Activated CD8-positive, alpha-beta T cell treated with anti-CD3 and anti-CD28 coated beads for 36 hours (primary cell): ENCODE measurements around the gene SLC44A1. TPM values are rescaled to one million over a fixed set of nuclear protein-coding genes. Genes with fewer than 3 reads are reported as not detected.
A peak's percentile ranks its signal among the peaks of the same experiment; 100 is the strongest.

Source experiments
- ATAC-seq: fragments of 200-7000 bp; cut with Tn5 transposase; one replicate; pipeline ENCODE4 v1.10.0; 2021; ENCODE audit warnings: mild to moderate bottlenecking, moderate library complexity
- CTCF ChIA-PET: fragments of 350-600 bp; sonication (Branson Sonifier 250); formaldehyde crosslinking; loops from one replicate; lab custom pipeline; 2021; ENCODE audit warnings: antibody characterized with exemption; lab: Charles Lee
- POLR2A ChIA-PET: fragments of 350-600 bp; sonication (Branson Sonifier 250); formaldehyde crosslinking; loops from one replicate; lab custom pipeline; 2021; ENCODE audit warnings: antibody characterized with exemption; lab: Charles Lee
- DNase-seq: peaks from one replicate; pipeline ENCODE4 v3.0.0-alpha.2; 2020
- H3K27ac Mint-ChIP-seq: one replicate; pipeline ENCODE4 v1.8.0; 2021; ENCODE audit warnings: mild to moderate bottlenecking, mixed read lengths
- H3K27me3 Mint-ChIP-seq: one replicate; pipeline ENCODE4 v1.8.0; 2021; ENCODE audit warnings: mixed read lengths
- H3K36me3 Mint-ChIP-seq: one replicate; pipeline ENCODE4 v1.8.0; 2021; ENCODE audit warnings: low read depth, mixed read lengths
- H3K4me1 Mint-ChIP-seq: one replicate; pipeline ENCODE4 v1.8.0; 2021; ENCODE audit warnings: low read depth, mixed read lengths
- H3K4me3 Mint-ChIP-seq: one replicate; pipeline ENCODE4 v1.8.0; 2021; ENCODE audit warnings: mild to moderate bottlenecking, moderate library complexity, mixed read lengths
- H3K9me3 Mint-ChIP-seq: one replicate; pipeline ENCODE4 v1.8.0; 2021; ENCODE audit warnings: mixed read lengths
- intact Hi-C: fragments of 100-400 bp; cut with micrococcal nuclease; formaldehyde crosslinking; loops from one replicate; pipeline ENCODE4 v1.10.0; 2022
- total RNA-seq, 2 experiments: library from RNA; stranded (reverse); gene quantifications; one replicate each; pipeline ENCODE4 v1.2.3, GENCODE V29; 2021
- TF ChIP-seq, protein P1 (sequence below): fragments of 200-600 bp; IDR thresholded peaks from one replicate; pipeline ENCODE4 v1.8.0; 2022; ENCODE audit warnings: antibody characterized with exemption, mild to moderate bottlenecking

The SLC44A1 gene
- total RNA-seq, 2 experiments from 2014 or later = 7.2 to 8.3 TPM

DNA sequence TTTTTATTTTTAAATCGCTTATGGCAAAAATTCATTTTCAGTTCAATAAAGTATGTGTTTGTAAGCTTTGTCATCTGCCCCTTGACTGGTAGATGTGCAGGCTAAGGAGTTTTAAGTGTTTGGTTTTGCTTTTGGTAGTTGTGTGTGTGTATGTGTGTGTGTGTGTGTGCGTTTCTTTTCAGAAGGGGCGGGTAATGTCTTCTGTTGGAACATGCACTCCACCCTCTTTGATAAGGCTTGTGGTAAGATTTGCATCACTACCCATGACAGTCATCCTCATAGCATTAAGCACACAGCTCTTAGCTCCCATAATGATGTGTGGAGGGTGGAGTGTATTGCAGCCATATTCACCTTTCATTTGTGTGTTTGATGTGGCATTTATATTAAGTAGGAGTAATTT is 111.3 kb downstream of the SLC44A1 start:
- H3K9me3 Mint-ChIP-seq = no peaks in the 10 kb centered on the region
- no peak overlapping the region for H3K27ac Mint-ChIP-seq
- ATAC-seq = peak; percentile 57
- CTCF ChIA-PET = interaction anchor here (1.2 kb wide), 1 partner anchor 9 kb away, joined by 4 read pairs; no protein-coding TSS in a partner anchor
- POLR2A ChIA-PET = interaction anchor here (0.9 kb wide), 1 partner anchor 43 kb away, joined by 3 read pairs; no protein-coding TSS in a partner anchor
- TF ChIP-seq, protein P1, sequence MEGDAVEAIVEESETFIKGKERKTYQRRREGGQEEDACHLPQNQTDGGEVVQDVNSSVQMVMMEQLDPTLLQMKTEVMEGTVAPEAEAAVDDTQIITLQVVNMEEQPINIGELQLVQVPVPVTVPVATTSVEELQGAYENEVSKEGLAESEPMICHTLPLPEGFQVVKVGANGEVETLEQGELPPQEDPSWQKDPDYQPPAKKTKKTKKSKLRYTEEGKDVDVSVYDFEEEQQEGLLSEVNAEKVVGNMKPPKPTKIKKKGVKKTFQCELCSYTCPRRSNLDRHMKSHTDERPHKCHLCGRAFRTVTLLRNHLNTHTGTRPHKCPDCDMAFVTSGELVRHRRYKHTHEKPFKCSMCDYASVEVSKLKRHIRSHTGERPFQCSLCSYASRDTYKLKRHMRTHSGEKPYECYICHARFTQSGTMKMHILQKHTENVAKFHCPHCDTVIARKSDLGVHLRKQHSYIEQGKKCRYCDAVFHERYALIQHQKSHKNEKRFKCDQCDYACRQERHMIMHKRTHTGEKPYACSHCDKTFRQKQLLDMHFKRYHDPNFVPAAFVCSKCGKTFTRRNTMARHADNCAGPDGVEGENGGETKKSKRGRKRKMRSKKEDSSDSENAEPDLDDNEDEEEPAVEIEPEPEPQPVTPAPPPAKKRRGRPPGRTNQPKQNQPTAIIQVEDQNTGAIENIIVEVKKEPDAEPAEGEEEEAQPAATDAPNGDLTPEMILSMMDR = no peak
- H3K4me3 Mint-ChIP-seq = no peak overlapping the region
- H3K4me1 Mint-ChIP-seq = peaks cover 12% of the 10 kb centered on the region
- peaks cover 5% of the 10 kb centered on the region for H3K36me3 Mint-ChIP-seq
- H3K27me3 Mint-ChIP-seq = no peaks in the 10 kb centered on the region
- peak; percentile 4 for DNase-seq
- intact Hi-C loops = no loop called here

- H3K4me1 Mint-ChIP-seq = peaks cover 18% of the 10 kb centered on the region
- DNase-seq (no peak), ATAC-seq (no peak)
- no peak overlapping the region for H3K27ac Mint-ChIP-seq
- TF ChIP-seq, protein P1 = no peak
- intact Hi-C loops = no loop called here
- no peak overlapping the region for H3K4me3 Mint-ChIP-seq
- H3K36me3 Mint-ChIP-seq = peaks cover 7% of the 10 kb centered on the region
- POLR2A ChIA-PET = no interaction called here
- CTCF ChIA-PET = no interaction called here
- H3K27me3 Mint-ChIP-seq = no peaks in the 10 kb centered on the region
- no peaks in the 10 kb centered on the region for H3K9me3 Mint-ChIP-seq
These were observed 113.5 kb downstream of the SLC44A1 start for GRCh38 chr9:105357937-105358336.

GRCh38 chr9:105359892-105360291 is 115.4 kb downstream of the SLC44A1 start:
- no peaks in the 10 kb centered on the region for H3K27me3 Mint-ChIP-seq
- ATAC-seq (peak; percentile 87), DNase-seq (peak; percentile 86)
- peaks cover 18% of the 10 kb centered on the region for H3K4me1 Mint-ChIP-seq
- H3K4me3 Mint-ChIP-seq = no peak overlapping the region
- ChIA-PET POLR2A (no interaction called here), CTCF (interaction anchor here (0.9 kb wide), 1 partner anchor 46 kb away, joined by 4 read pairs; no protein-coding TSS in a partner anchor)
- H3K9me3 Mint-ChIP-seq = no peaks in the 10 kb centered on the region
- H3K27ac Mint-ChIP-seq = no peak overlapping the region
- TF ChIP-seq, protein P1 = no peak
- intact Hi-C loops = loop anchor here (2.0 kb wide), 1 partner anchor 45 kb away; no protein-coding TSS in a partner anchor
- peaks cover 10% of the 10 kb centered on the region for H3K36me3 Mint-ChIP-seq

DNA sequence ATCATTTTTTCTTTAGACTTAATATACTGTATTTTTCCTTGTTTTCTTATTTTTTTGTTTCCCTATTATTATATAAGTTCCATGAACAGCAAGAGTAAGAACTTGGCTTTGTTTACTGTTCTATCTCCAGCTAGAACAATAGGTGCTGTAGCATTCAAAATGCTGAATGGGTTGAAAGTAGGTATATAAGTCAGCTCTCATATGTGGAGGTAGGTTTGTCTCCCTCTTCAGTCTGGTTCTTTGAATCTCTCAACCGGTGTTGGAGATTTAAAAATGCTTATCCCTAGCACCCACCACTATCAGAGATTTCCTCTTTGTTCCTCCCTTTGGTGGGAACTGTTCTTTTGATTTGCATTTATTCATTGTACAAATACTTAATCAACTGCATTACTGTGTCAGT is 115.9 kb downstream of the SLC44A1 start:
- intact Hi-C loops = loop anchor here (2.0 kb wide), 1 partner anchor 44 kb away; no protein-coding TSS in a partner anchor

GRCh38 chr9:105361873-105362272 is 117.4 kb downstream of the SLC44A1 start:
- no peak overlapping the region for H3K27ac Mint-ChIP-seq
- DNase-seq (no peak), ATAC-seq (no peak)
- no peaks in the 10 kb centered on the region for H3K9me3 Mint-ChIP-seq
- ChIA-PET CTCF (no interaction called here), POLR2A (no interaction called here)
- H3K36me3 Mint-ChIP-seq = peaks cover 12% of the 10 kb centered on the region
- no peak overlapping the region for H3K4me3 Mint-ChIP-seq
- TF ChIP-seq, protein P1 = no peak
- intact Hi-C loops = loop anchor here (2.0 kb wide), 1 partner anchor 43 kb away; no protein-coding TSS in a partner anchor
- no peaks in the 10 kb centered on the region for H3K27me3 Mint-ChIP-seq
- H3K4me1 Mint-ChIP-seq = peaks cover 18% of the 10 kb centered on the region

More for the DNA sequence above, 115.9 kb downstream of the SLC44A1 start:
- POLR2A ChIA-PET = interaction anchor here (1.1 kb wide), 1 partner anchor 10 kb away, joined by 4 read pairs; no protein-coding TSS in a partner anchor
- Mint-ChIP-seq H3K36me3 (peaks cover 12% of the 10 kb centered on the region), H3K4me3 (no peak overlapping the region), H3K27ac (no peak overlapping the region), H3K27me3 (no peaks in the 10 kb centered on the region), H3K9me3 (no peaks in the 10 kb centered on the region), H3K4me1 (peaks cover 18% of the 10 kb centered on the region)
- CTCF ChIA-PET = interaction anchor here (0.9 kb wide), 1 partner anchor 45 kb away, joined by 4 read pairs; no protein-coding TSS in a partner anchor
- peak; percentile 15 for ATAC-seq
- TF ChIP-seq, protein P1 = no peak
- no peak for DNase-seq
